ENCODE measurements around the gene DNAH10. TPM values are rescaled to one million over a fixed set of nuclear protein-coding genes. Genes with fewer than 3 reads are reported as not detected.

DNAH10 gene
- total and polyA plus RNA-seq, 12 donors, result 0.06 to 1.5 (median 0.28) TPM

DNA sequence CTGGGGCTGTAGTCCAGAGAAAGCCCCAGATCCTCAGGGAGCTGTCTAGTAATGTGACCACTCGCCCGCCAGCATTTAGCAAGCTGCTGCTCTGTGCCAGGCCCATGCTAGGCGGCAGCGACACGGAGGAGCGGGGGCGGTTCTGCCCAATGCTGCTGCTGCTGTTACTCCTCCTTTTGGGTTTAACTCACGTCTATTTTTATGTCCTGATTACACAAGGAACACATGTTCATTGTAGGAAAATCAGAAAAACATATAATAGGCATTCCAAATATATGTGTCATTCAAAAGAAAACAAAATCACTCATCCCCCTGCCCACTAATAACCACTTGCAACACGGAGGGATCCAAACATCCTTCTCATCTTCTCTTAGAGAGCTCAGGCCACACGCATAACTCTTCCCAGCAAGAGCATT is 180.1 kb downstream of the DNAH10 start:
- H3K36me3 ChIP-seq (replicated peaks in 1 of 2), result peaks cover 0 to 7% of the 10 kb centered on the region in 2 donors

DNA sequence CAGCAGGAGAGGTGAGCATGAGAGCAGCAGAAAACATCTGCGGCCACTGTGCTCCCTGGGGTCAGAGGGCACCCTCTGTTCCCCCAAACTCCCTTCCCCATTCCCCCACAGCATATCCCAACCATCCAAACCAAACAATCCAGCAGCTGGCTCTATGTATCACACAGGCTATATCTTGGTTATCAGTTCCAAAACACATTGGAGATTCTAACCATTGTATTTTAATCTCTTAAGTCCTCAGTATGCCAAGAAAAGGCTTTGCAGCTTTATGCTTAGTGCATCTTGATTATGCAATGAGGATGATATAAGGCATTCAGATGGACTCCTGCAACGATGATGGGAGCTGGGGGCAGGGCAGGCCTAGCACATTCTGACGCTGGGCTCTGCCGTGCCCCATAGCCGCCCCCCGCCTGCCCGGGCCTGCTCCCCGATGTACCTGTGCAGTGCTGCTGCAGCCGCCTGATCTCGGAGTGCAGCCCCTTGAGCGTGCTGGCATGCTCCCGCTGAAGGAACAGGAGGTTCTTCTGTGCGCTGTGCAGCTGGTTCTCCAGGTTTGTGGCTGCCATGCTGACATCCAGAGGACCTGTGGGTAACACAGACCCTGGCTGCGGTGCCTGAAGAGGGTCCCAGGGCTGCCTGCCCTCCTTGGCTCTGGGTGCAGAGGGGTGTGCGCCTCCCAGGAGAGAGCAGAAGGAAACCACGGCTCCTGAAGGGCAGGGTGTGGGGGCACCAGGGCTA is 181.0 kb downstream of the DNAH10 start:
- TF ChIP-seq CTCF (IDR thresholded peaks at IDR 0.05) (no peak), POLR2A (IDR thresholded peaks at IDR 0.05) (no peak)
- intact Hi-C loops (cut with DNase I), result no loop called here
- Histone ChIP-seq H3K27me3 (no peaks in the 10 kb centered on the region), H3K4me3 (no peak overlapping the region), H3K36me3 (replicated peaks in 1 of 2) (peaks cover 0 to 6% of the 10 kb centered on the region in 2 donors), H3K27ac (no peak overlapping the region), H3K9me3 (replicated peaks in 1 of 3) (no peaks in the 10 kb centered on the region), H3K4me1 (replicated peaks in 1 of 2) (no peaks in the 10 kb centered on the region)
- WGBS, 4 donors, result 84 to 93% (median 90%) methylated on average over 4 to 16 of the region's 16 CpGs
- no peak for DNase-seq

More for the DNA sequence above, 180.1 kb downstream of the DNAH10 start:
- Histone ChIP-seq H3K9me3 (replicated peaks in 1 of 3) (no peaks in the 10 kb centered on the region), H3K4me3 (no peak overlapping the region), H3K27ac (no peak overlapping the region), H3K4me1 (replicated peaks in 1 of 2) (no peaks in the 10 kb centered on the region), H3K27me3 (no peaks in the 10 kb centered on the region)
- 90 to 94% (median 92%) methylated on average over 8 to 10 of the region's 10 CpGs for WGBS, 4 donors
- no peak for DNase-seq
- no peak for TF ChIP-seq POLR2A (IDR thresholded peaks at IDR 0.05)
- TF ChIP-seq CTCF (IDR thresholded peaks at IDR 0.05), result no peak
- intact Hi-C loops (cut with DNase I), result no loop called here

DNA sequence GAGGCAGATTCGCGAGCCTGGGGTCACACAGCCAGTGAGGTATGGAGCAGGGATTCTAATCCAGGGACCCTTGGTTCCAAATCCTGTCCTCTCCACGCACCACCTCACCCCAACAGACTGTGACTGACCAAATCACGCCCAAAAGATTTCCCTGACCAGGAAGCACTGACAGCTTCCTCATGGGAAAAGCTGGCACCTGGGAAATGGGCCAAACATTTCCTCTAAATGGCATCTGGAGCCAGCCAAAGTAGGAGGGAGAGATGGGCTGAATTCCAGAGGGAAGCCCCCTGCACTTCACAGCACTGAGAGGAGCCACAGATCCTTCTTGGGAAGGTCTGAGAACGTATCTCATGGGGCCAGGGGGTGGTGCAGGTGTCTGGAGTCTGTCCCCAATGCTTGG is 181.7 kb downstream of the DNAH10 start:
- no peak overlapping the region for H3K4me3 ChIP-seq
- H3K4me1 ChIP-seq (replicated peaks in 1 of 2), result no peaks in the 10 kb centered on the region
- no peak overlapping the region for H3K27ac ChIP-seq
- intact Hi-C loops (cut with DNase I), result no loop called here
- no peaks in the 10 kb centered on the region for H3K27me3 ChIP-seq
- no peak for DNase-seq
- TF ChIP-seq POLR2A (IDR thresholded peaks at IDR 0.05) (no peak), CTCF (IDR thresholded peaks at IDR 0.05) (no peak)
- no peaks in the 10 kb centered on the region for H3K9me3 ChIP-seq (replicated peaks in 1 of 3)
- WGBS, 4 donors, result 87 to 100% (median 90%) methylated on average over 1 to 5 of the region's 5 CpGs
- H3K36me3 ChIP-seq (replicated peaks in 1 of 2), result peaks cover 0 to 6% of the 10 kb centered on the region in 2 donors

DNA sequence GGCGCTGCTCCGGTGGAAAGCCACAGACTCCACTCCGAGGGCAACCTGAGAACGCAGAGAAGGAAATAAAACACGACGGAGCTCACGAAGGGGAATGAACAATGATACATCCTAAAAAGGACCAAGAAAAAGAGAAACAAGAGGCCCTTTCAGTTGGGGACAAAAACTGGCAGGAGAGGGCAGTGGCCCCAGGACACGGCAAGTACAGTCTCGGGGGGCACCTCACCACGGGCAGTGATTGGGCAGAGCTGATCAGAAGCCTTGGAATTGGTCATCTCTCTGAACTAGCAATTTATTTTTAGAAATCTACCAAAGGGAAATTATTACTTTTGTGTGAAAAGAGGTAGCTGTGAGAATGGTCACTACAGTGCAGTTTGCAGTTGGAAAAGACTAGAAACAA is 182.6 kb downstream of the DNAH10 start:
- H3K27me3 ChIP-seq, result no peaks in the 10 kb centered on the region
- H3K27ac ChIP-seq, result no peak overlapping the region
- TF ChIP-seq POLR2A (IDR thresholded peaks at IDR 0.05) (no peak), CTCF (IDR thresholded peaks at IDR 0.05) (no peak)
- no peak for DNase-seq
- WGBS, 4 donors, result 87 to 92% (median 88%) methylated on average over 10 of the region's 10 CpGs
- H3K4me1 ChIP-seq (replicated peaks in 1 of 2), result no peaks in the 10 kb centered on the region
- H3K4me3 ChIP-seq, result no peak overlapping the region
- peaks cover 0 to 6% of the 10 kb centered on the region in 2 donors for H3K36me3 ChIP-seq (replicated peaks in 1 of 2)
- H3K9me3 ChIP-seq (replicated peaks in 1 of 3), result no peaks in the 10 kb centered on the region
- intact Hi-C loops (cut with DNase I), result no loop called here

All from adrenal gland (tissue), 12 donors.